22Rv1 (cell line): Measurements from ENCODE around the gene SOX21.

Source experiments
- H3K27ac ChIP-seq: fragments of 450-650 bp; 2 replicates; pipeline ENCODE4 v1.5.1; 2017
- ZFX ChIP-seq: fragments of 450-650 bp; IDR thresholded peaks from 2 replicates; pipeline ENCODE4 v1.6.1; 2017; ENCODE audit warnings: antibody characterized with exemption, borderline replicate concordance
- TF ChIP-seq, protein P1 (sequence below): fragments of 450-650 bp; IDR thresholded peaks from 2 replicates; pipeline ENCODE4 v1.5.1; 2017; ENCODE audit warnings: mild to moderate bottlenecking

Gene SOX21

DNA sequence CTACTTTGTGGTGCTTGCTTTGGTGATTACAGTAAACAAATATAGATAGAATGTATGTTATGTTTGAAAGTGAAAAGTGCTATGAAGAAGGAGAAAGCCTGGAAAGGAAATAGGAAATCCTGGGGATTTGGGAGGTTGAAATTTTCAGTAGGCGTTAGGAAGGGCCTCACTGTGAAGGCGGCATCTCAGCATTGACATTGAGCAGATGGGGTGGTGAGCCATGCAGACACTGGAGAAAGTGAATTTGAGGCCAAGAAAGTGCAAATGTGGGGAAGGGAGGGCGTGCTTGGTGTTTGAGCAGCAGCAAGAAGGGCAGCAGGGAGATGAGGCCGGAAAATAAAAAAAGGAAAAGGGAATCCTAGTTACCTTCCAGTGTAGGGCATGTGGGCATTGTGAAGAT is 20.3 kb downstream of the SOX21 start:
- TF ChIP-seq, protein P1, sequence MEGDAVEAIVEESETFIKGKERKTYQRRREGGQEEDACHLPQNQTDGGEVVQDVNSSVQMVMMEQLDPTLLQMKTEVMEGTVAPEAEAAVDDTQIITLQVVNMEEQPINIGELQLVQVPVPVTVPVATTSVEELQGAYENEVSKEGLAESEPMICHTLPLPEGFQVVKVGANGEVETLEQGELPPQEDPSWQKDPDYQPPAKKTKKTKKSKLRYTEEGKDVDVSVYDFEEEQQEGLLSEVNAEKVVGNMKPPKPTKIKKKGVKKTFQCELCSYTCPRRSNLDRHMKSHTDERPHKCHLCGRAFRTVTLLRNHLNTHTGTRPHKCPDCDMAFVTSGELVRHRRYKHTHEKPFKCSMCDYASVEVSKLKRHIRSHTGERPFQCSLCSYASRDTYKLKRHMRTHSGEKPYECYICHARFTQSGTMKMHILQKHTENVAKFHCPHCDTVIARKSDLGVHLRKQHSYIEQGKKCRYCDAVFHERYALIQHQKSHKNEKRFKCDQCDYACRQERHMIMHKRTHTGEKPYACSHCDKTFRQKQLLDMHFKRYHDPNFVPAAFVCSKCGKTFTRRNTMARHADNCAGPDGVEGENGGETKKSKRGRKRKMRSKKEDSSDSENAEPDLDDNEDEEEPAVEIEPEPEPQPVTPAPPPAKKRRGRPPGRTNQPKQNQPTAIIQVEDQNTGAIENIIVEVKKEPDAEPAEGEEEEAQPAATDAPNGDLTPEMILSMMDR = no peak
- TF ChIP-seq ZFX = no peak
- no peak overlapping the region for H3K27ac ChIP-seq

DNA sequence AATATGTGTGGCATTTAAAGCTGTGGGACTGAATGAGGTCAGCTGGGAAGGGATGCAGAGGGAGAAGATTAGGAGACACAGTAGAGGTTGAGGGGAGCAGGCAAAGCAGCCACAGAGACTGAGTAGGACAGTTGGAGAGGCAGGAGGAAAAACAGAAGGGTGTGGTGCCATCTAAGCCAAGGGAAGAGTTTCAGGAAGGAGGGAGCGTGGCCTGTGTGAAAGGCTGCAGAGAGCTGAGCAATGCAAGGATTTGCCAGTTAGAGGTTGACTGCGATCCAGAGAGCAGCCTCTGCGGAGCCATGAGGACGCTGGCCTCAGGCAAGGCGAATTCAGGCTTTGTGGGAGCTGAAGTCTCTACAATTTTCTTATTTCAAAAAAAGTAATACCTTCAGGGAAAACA is 28.9 kb downstream of the SOX21 start:
- no peak for TF ChIP-seq ZFX
- TF ChIP-seq, protein P1 = no peak
- no peak overlapping the region for H3K27ac ChIP-seq

DNA sequence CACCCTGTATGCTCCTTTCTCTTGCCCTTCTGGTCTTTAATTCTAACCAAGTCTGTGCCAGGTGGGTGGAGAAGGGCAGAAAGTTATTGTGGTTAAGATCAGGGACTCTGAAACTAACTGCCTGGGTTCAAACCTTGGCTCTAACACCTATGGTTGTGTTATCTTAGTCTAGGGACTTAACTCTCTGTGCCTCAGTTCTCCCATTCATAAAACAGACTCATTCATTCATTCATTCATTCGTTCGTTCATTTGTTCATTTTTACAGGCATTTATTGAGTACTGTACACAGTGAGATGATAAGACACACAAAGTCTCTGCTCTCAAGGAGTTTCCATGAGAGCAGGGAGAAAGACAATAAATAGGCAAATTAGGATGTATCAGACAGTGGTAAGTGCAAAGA is 30.1 kb downstream of the SOX21 start:
- no peak for TF ChIP-seq ZFX
- TF ChIP-seq, protein P1 = no peak
- H3K27ac ChIP-seq = no peak overlapping the region

DNA sequence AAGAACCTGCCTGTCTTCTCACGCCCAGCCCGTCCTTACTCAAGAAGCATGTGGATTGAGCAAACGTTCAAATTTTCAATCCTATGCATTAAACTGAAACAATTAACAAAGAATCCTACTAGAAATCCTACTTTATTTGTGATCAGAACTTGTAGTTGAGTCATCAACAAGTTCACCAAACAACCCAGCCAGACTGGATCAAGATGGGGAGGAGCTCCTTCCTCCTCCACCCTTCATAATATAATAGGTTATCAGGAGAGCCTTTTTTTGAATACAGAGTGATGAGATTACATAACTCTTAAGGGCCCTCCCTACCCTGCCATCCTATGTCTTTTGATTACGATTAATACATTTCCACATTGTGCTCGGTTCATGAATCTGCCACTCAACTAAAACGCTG is 32.7 kb downstream of the SOX21 start:
- no peak overlapping the region for H3K27ac ChIP-seq

DNA sequence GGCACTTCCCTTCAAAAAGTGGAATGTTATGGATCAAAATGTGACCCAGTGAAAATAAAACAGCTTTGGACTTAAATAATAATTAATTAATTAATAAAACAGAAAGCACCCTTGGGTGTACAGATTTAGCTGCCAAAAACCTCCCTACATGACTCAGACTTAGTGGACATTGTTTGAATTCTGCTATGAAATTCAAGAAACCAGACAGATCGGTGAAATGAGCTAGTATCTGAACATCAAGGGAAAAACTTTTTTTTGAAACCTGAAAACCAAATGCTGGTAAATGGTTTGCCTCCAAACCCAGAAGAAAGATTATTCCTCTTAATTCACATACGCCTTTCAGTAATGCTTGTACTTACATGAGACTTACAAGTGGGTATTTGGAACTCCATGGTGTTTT is 33.5 kb downstream of the SOX21 start:
- TF ChIP-seq, protein P1 = no peak
- TF ChIP-seq ZFX = no peak
- no peak overlapping the region for H3K27ac ChIP-seq

More for the DNA sequence above, 32.7 kb downstream of the SOX21 start:
- TF ChIP-seq, protein P1 = no peak
- no peak for TF ChIP-seq ZFX

DNA sequence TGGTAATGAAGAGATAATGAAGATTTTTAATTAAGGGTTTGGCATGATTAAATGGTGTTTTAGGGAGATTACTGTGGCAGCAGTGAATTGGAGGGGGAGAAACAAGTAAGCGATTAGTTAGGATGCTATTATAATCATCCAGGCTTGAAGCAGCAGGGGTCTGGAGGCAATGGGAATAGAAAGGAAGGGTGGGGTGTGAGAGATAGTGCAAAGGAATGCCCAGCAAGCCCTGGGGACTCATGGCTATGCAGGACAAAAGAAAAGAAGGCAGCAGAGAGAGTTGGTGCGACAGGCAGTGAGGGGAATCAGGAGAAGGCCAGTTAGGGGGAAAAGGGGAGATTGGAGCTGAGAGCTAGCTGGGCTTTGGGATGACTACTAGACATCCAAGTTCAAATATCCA is 34.5 kb downstream of the SOX21 start:
- no peak overlapping the region for H3K27ac ChIP-seq
- TF ChIP-seq, protein P1 = no peak
- no peak for TF ChIP-seq ZFX

DNA sequence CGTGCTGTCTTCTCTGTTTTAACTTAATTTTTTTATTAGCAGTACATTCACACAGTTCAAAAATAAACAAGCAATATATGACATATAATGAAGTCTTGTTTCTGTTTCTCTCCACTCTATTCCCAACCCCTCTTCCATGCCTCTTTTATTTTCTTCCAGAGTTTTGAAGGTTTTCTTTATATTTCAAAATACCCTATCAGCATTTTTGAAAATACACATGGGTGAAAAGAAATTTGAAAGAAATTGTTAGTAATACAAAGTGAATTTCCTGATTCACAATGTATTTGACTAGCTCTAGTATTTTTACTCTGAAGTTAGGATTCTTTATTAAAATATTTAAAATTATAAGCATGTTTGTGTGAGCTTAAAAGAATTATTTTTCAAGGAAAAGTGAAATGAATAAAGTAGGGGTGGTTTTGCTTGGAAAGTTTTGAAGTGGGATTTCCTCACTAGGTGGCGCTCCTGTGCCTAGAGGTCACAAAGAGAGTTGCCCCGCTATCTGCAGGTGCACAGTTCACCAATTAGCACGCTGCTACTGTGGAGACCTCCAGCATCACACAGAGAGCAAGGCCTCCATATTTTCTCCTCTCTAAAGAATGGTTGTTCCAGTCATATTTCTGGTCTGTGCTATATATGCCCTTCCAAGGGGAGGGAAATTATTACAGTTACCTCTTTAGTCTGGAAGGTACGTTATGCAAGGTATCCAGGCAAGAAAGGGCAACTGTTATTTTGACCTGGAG is 37.6 kb downstream of the SOX21 start:
- TF ChIP-seq ZFX = no peak
- TF ChIP-seq, protein P1 = peak; percentile 94
- no peak overlapping the region for H3K27ac ChIP-seq
